ENCODE results near the gene GJA8.
"Not testable (repeated sequence)": the region's sequence is repeated elsewhere in the genome, so short reads cannot be mapped to it uniquely, and the experiment has no call there.

- not testable (repeated sequence) for TF ChIP-seq CTCF (IDR thresholded peaks at IDR 0.05; ENCODE audit: low read depth, low read length); POLR2A (IDR thresholded peaks at IDR 0.05; ENCODE audit: extremely low read depth, insufficient read length); MYC (IDR thresholded peaks at IDR 0.05; ENCODE audit: low read depth, low read length)
These were observed 40.0 kb downstream of the GJA8 start for GRCh38 chr1:147942563-147942962.
